ENCODE measurements around the gene CYBA. TPM values are rescaled to one million over a fixed set of nuclear protein-coding genes. Genes with fewer than 3 reads are reported as not detected.

CYBA gene
- 100 to 1,000 TPM in 3 of 4 donors, 10 to 100 TPM in 1; 46.1 to 160 (median 103) TPM for polyA plus RNA-seq (ENCODE audit: insufficient read length in 4 of 4)

- no peak for DNase-seq (ENCODE audit: low read depth in 4 of 4, low spot score in 3 of 4)
Observed at GRCh38 chr16:88650749-88651275, at the start of gene CYBA. Gene CYBA, minus strand, starts transcription at chr16:88651053. Its CDS starts 40 bp downstream, at chr16:88651013.

- no peak for DNase-seq (ENCODE audit: low read depth in 4 of 4, low spot score in 3 of 4)
Observed at GRCh38 chr16:88700322-88700635, 49.4 kb upstream of the CYBA start.

GRCh38 chr16:88699180-88699579 lies 48.3 kb upstream of the CYBA start:
- no peak for DNase-seq (ENCODE audit: low read depth in 4 of 4, low spot score in 3 of 4)

DNA sequence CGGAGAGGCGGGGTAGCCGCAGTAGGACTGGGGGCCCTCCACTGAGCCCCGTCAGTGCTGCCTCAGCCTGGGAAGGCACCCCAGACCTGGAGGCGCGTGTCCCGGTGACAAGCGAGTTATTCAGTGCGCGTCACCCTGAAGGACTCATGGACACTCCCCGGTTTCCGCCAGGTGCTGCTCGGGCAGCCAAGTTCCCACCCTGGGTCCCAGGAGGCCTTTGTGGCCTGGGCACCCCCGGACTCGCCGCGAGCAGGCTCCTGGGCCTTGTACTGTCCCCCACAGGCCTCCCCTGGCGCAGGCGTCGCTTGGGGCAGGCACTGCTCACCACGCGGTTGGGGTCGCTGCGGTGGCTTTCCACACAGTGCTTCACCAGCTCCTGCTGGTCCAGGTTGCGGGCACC lies 47.8 kb upstream of the CYBA start:
- DNase-seq (ENCODE audit: low read depth in 4 of 4, low spot score in 3 of 4) = no peak

DNA sequence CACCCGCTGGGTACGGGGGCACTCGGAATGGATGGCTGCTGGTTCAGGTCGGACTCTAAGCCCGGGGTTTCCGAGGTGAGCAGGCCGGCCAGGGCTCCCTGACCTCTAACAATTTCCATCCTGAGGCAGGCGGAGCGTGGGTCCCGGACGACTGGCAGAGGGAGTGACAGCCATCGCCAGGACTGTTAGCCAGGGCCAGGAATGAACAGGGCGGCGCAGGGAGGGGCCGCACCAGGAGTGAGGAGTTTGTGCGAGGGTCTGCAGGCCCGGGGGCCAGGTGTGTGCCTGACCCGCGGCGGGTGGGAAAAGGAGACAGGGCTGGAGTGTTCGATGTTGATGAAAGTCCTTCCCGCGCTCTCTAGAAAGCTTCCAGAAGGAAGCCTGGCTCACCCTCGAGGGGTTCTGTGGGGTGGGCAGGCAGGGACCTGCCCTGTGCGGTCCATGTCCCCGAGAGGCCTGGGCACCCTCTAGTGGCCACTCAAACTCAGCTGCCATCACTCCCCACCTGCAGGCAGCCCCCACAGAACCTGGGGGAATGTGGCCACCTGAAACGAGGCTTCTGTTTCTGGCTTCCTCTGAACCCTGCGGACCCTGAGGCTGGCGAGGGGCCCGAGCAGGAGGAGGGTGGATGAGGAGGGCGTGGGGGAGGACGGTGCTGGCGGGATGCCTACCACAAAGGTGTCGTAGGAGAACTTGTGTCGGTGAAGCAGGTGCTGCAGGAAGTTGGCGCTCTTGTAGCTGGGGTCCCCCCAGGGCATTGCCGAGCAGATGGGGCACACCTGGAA lies 47.2 kb upstream of the CYBA start:
- no peak for DNase-seq (ENCODE audit: low read depth in 4 of 4, low spot score in 3 of 4)

DNA sequence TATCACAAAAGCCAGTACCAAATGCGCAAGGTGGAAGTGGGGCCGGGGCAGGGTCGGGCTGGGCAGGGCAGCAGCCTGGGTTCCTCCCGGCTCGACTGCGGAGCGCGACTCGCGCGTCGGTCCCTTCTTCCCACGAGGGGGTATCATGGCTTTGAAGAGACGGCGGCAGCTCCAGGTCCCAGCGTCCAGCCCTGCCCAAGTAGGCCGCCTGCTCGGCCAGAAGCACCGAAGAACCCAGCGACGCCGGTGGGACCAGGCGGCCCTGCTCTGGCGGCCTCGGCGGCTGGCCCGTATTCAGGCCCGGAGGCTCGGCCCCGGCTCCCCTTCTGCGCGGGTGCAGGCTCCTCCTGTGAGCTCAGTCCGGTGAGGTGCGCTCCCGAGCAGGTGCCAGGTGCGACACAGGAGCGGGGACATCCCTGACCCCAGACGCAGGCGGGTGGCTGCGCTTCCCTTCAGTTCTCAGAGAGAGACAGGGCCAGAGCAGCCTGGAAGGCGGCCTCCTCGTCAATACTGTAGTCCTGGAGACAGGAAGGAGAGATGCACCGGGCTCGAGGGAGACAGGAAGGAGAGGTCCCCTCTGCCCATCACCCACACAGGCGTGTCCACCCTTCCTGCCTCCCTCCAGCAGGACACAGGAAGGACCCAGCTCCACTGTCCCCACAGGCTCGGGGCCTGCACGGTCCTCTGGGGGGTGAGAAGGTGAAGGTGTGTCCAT lies 46.4 kb upstream of the CYBA start:
- DNase-seq (ENCODE audit: low read depth in 4 of 4, low spot score in 3 of 4) = no peak

DNA sequence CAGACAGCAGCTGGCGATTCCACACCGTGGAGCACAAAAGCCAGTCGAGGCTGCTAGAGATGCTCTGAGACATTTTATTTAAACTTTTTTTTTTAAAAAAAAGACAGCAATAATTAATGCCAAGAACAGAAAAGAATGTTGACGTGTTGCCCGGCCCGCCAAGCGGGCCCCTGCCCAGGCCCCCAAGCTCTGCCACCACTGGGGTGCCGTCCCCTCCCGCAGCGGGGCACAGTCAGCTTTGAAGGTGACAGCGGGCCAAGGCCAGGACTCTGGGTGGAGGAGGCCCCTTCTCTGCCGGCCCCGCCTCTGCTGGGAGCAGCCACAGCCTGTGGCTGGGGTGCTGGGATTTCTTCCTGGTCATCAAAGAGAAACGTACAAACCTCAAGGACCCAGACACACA lies 45.6 kb upstream of the CYBA start:
- DNase-seq (ENCODE audit: low read depth in 4 of 4, low spot score in 3 of 4) = no peak

GRCh38 chr16:88695753-88696152 lies 44.9 kb upstream of the CYBA start:
- no peak for DNase-seq (ENCODE audit: low read depth in 4 of 4, low spot score in 3 of 4)

GRCh38 chr16:88695218-88695617 lies 44.4 kb upstream of the CYBA start:
- DNase-seq (ENCODE audit: low read depth in 4 of 4, low spot score in 3 of 4) = no peak

DNA sequence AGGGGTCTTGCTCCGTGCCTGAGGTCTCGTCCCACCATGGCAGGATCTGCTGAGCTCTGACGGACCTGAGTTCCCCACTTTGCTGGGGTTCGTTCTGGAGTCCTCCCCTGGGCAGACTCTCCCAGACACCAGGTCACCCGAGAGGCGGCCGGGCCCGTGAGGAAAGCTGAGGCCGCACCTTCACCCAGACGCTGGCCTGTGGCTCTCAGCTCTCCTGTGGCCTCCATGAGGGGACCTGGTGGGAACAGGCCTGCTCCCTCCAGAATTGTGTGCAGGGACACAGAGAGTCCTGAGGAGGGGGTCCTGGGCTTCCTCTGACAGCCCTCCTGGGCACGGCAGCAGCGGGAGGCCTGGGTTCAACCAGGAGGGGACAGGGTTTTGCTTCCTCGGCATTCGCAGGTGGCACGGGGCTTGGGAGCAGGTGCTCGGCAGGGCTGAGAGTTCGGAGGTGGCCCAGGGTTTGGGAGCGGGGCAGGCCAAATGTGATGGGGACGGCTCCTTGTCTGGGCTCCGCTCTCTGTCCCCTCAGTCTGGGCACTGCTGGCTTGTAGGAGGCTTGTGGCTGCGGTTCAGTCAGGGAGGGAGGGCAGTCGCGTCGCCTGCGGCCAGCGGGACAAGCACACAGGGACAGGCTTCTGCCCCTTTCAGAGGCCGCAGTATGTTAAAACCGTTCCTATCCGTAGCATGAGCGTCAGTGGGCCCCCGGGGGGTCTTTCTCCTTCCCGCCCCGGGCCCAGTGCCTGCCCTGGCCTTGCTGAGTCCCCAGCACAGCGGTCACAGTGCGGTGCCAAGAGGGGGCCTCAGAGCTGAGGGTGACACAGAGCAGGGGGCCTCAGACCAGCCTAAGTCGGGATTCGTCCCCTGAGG lies 43.6 kb upstream of the CYBA start:
- DNase-seq (ENCODE audit: low read depth in 4 of 4, low spot score in 3 of 4) = no peak

DNA sequence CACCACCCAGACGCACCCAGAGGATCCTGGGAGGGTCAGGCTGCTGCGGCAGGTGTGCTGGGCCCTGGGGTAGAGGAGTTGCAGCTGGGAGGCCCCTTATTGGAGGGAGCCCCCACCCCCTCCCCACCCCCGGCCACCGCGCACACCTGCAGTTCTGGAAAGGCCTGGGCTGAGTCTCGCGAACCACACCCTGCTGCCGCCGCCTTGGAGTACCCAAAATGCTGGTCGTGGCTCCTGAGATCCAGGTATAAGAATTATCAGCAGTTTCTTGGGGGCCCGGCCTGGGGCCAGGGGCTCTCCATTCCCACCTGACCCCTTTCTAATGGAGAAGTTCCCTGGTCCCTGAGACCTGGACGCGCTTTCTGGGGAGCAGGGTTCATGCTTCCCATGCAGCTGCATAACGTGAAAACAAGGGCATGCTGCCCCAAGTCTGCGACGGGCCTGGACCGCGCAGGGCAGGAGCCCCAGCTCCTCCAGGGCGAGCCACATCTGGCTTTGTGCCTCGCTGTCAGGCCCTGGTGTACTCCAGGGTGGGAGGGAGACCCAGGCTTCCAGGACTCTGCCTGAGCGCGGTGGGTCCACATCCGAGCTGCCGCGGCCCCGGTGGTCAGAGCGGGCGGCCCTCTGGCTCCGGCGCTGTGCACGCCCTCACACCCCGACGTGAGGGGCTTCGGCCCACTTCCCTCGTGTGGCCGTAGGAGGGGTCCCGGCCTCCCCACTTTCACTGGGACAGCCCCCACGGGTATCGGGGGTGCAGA lies 42.7 kb upstream of the CYBA start:
- no peak for DNase-seq (ENCODE audit: low read depth in 4 of 4, low spot score in 3 of 4)

DNA sequence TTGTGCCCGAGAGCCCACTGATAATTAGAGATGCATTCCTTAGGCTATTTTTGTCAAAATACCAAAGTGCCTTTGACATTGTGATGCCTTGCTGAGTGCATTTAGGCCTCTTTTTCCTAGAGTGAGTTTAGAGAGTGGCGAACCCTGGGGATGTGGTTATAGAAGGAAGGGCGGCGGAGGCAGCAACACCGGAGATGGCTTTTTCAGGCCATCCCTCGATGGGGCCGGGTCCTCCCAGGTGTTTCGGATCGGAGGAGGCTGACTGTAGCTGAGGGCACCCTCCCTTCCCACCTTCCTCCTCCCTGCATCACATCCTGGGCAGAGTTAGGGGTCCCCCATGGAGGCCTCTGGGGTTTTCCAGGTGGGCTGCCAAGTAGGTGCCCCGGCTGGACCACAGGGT lies 42.0 kb upstream of the CYBA start:
- no peak for DNase-seq (ENCODE audit: low read depth in 4 of 4, low spot score in 3 of 4)

DNA sequence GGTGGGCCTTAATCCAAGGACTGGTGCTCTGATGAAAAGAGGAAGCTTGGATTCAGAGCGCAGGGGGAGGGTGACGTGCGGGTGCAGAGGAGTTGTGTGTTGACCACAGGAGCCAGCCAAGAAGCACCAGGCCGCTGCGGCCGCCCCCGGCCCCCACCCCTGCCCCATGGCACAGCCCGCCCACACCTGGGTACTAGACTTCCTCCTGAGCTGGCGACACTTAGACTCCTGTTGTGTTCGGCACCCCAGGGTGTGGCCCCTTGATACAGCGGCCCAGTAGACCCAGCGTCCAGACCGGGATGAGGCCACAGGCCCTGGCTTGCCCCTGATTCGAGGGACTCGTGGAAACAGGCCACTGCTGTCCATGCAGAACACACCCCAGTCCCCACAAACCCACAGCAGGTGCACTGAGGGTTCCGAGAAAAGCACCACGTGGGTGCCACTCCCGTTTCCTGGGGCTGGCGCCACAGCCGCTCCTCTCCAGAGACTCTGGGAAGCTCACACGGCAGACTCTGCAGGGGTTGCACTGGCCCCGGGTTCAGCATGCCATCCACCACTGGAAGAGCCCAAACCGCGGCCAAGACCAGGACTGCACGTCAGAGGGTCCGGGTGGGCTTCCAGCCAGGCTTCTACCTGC lies 41.2 kb upstream of the CYBA start:
- DNase-seq (ENCODE audit: low read depth in 4 of 4, low spot score in 3 of 4) = no peak

DNA sequence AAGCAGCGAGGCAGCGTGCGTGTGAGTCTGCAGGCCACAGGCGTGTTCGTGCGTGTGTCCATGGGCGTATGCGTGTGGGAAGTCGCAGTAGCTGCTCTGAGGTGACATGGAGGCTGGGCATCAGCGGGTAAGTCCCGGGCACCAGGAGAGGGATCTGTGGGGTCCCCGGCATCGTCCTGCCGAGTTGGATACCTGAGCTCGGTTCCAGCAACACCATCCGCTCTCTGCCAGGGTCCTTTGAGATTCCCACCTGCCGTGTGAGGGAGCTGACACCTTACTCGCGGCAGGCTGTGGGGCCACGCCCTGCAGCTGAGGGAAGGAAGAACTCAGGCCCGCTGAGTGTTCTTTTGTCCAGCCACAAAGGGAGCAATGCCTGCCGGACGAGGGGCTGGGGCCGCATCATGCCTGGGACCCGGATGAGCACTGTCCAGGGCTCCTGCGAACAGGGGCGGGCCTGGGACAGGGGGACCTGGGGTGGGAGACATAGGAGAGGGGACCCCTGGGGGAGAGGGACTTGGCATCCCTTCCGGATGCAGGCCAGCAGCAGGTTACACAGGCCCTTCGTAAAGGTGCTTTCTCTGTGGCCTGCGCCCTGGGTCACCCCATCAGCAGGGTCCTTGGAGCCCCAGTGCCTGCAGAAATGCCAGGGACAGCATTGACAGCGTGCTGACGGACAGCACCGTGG lies 40.4 kb upstream of the CYBA start:
- DNase-seq (ENCODE audit: low read depth in 4 of 4, low spot score in 3 of 4) = no peak

DNA sequence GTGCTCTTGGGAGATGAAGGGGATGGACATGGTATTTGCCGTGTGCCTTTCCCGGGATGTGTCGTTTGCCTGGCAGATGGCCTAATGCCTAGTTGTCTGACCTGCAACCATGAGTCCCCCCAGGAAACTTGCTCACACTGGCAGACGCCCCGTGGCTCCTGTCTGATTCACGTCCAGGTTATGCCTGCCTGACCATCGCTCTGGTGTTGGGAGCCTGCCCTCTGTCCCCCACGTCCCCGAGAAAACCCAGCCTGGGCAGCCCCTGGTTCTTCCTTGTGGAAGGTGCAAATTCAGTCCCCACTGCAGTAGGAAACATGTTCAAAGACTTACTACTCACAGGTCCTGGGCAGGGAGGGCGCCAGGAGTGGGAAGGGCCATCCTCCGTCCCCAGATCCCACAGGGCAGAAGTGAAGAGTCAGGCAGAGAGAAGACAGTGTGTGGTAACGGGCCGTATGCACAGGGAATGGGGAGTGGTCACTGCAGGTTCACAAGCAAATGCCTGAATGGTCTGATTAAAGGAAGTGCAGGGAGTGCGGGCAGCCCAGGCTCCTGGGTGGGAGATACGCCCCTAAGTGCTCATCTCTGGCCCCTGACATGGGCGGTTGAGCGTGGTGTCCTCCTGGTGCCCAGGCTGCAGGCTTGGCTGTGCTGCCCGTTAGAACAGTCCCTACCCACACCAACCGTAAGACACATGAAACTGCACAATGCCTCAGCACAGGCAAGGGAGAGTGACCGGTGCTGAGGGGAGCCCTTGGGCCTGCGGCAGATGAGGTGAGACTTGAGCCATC lies 39.7 kb upstream of the CYBA start:
- DNase-seq (ENCODE audit: low read depth in 4 of 4, low spot score in 3 of 4) = no peak

DNA sequence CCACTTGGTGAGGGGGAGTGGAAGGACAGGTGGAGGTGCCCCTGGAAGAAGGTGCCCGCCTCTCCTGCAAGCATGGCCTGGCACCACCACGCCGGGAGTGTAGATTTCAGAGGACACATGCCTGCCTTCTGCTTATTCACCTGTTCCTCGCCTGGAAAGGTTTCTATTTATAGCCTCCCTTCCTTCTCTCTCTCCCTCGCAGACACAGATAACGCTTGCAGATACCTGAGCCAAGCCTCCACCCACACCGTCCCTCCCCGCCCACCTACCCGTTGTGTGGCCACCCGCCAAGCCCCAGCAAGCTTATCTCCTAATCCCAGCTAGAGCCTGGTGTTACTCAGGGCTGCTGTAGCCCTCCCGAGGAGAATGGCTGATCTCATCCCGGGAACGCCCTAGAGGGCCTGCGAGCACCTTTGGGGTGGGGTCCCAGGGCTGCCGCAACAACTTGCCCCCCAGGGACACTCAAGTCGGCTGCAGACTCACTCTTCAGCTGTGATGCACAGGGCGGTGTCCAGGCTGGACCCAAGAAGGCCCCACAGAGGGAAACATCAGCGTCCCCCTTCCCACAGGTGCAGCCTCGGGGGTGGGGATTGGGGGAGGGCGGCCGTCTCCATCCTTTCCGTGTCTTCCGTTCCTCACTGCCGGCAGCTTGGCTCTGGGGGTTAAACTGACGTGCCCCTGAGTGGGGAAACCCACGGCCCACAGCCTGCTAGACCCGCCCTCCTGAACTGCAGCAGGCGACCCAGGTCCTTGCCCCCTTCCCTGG lies 37.3 kb upstream of the CYBA start:
- no peak for DNase-seq (ENCODE audit: low read depth in 4 of 4, low spot score in 3 of 4)

GRCh38 chr16:88687676-88688012 lies 36.8 kb upstream of the CYBA start:
- DNase-seq (ENCODE audit: low read depth in 4 of 4, low spot score in 3 of 4) = no peak

DNA sequence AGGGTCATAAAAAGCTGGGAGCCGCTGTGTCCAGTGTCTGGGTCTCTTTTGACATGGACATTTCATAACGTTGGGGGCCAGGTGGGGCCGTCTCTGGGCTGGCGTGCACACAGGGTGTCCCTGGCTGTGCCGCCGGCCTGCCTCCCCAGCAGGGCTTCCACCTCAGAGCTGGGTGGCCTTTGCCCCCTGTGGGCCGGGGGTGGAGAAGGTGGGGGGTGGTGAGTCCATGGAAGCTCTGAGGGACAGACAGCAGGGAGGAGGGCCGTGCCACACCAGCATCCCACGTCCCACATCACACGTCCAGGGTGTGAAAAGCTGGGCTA lies 36.4 kb upstream of the CYBA start:
- no peak for DNase-seq (ENCODE audit: low read depth in 4 of 4, low spot score in 3 of 4)

All from left renal pelvis (tissue), 4 donors.